ENCODE measurements around the gene SHISAL1.

The SHISAL1 gene

DNA sequence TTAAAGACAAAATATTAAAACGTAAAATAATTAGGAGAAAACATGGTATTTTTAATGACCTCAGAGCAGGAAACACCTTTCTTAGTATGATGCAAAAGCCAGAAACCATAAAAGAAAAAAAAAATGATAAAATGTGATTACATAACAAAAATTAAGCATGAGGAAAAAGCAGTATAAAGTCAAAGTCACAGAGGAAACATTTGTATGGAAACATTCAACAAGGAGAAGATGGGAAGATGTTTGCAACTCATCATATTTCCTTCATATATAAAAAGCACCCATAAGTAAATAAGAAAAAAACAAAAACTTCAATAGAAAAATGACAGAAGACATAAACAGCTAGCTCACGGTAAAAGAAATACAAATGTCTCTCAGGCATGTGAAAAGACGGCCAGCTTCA is 17.3 kb downstream of the SHISAL1 start:
- Histone ChIP-seq H3K9me3 (ENCODE audit: control insufficient read depth in 1 of 2, low read length in 2 of 2) (no peaks in the 10 kb centered on the region), H3K27me3 (ENCODE audit: low read depth, low read length) (no peaks in the 10 kb centered on the region), H3K27ac (ENCODE audit: low read length) (no peak overlapping the region), H3K36me3 (ENCODE audit: control insufficient read depth in 1 of 2, insufficient read depth in 2 of 2, low read length in 2 of 2) (no peaks in the 10 kb centered on the region), H3K4me1 (ENCODE audit: control insufficient read depth in 1 of 2, insufficient read depth in 2 of 2, low read length in 2 of 2) (no peaks in the 10 kb centered on the region), H3K4me3 (ENCODE audit: low read depth in 1 of 2, low read length in 2 of 2) (no peak overlapping the region)

GRCh38 chr22:44293876-44294275 is 18.9 kb downstream of the SHISAL1 start:
- no peaks in the 10 kb centered on the region for H3K4me1 ChIP-seq (ENCODE audit: control insufficient read depth in 1 of 2, insufficient read depth in 2 of 2, low read length in 2 of 2)
- no peak overlapping the region for H3K27ac ChIP-seq (ENCODE audit: low read length)
- H3K27me3 ChIP-seq (ENCODE audit: low read depth, low read length), result no peaks in the 10 kb centered on the region
- H3K4me3 ChIP-seq (ENCODE audit: low read depth in 1 of 2, low read length in 2 of 2), result no peak overlapping the region
- H3K36me3 ChIP-seq (ENCODE audit: control insufficient read depth in 1 of 2, insufficient read depth in 2 of 2, low read length in 2 of 2), result no peaks in the 10 kb centered on the region
- no peaks in the 10 kb centered on the region for H3K9me3 ChIP-seq (ENCODE audit: control insufficient read depth in 1 of 2, low read length in 2 of 2)

GRCh38 chr22:44293034-44293433 is 19.7 kb downstream of the SHISAL1 start:
- H3K4me1 ChIP-seq (ENCODE audit: control insufficient read depth in 1 of 2, insufficient read depth in 2 of 2, low read length in 2 of 2), result no peaks in the 10 kb centered on the region
- H3K36me3 ChIP-seq (ENCODE audit: control insufficient read depth in 1 of 2, insufficient read depth in 2 of 2, low read length in 2 of 2), result no peaks in the 10 kb centered on the region
- no peak overlapping the region for H3K27ac ChIP-seq (ENCODE audit: low read length)
- H3K4me3 ChIP-seq (ENCODE audit: low read depth in 1 of 2, low read length in 2 of 2), result no peak overlapping the region
- no peaks in the 10 kb centered on the region for H3K9me3 ChIP-seq (ENCODE audit: control insufficient read depth in 1 of 2, low read length in 2 of 2)
- no peaks in the 10 kb centered on the region for H3K27me3 ChIP-seq (ENCODE audit: low read depth, low read length)

GRCh38 chr22:44292521-44292920 is 20.2 kb downstream of the SHISAL1 start:
- H3K36me3 ChIP-seq (ENCODE audit: control insufficient read depth in 1 of 2, insufficient read depth in 2 of 2, low read length in 2 of 2), result no peaks in the 10 kb centered on the region
- H3K9me3 ChIP-seq (ENCODE audit: control insufficient read depth in 1 of 2, low read length in 2 of 2), result no peaks in the 10 kb centered on the region
- H3K27ac ChIP-seq (ENCODE audit: low read length), result no peak overlapping the region
- H3K27me3 ChIP-seq (ENCODE audit: low read depth, low read length), result no peaks in the 10 kb centered on the region
- no peaks in the 10 kb centered on the region for H3K4me1 ChIP-seq (ENCODE audit: control insufficient read depth in 1 of 2, insufficient read depth in 2 of 2, low read length in 2 of 2)
- no peak overlapping the region for H3K4me3 ChIP-seq (ENCODE audit: low read depth in 1 of 2, low read length in 2 of 2)

GRCh38 chr22:44291674-44292360 is 20.9 kb downstream of the SHISAL1 start:
- Histone ChIP-seq H3K27ac (ENCODE audit: low read length) (no peak overlapping the region), H3K27me3 (ENCODE audit: low read depth, low read length) (no peaks in the 10 kb centered on the region), H3K4me3 (ENCODE audit: low read depth in 1 of 2, low read length in 2 of 2) (no peak overlapping the region), H3K9me3 (ENCODE audit: control insufficient read depth in 1 of 2, low read length in 2 of 2) (no peaks in the 10 kb centered on the region), H3K36me3 (ENCODE audit: control insufficient read depth in 1 of 2, insufficient read depth in 2 of 2, low read length in 2 of 2) (no peaks in the 10 kb centered on the region), H3K4me1 (ENCODE audit: control insufficient read depth in 1 of 2, insufficient read depth in 2 of 2, low read length in 2 of 2) (no peaks in the 10 kb centered on the region)

- Histone ChIP-seq H3K27me3 (ENCODE audit: low read depth, low read length) (no peaks in the 10 kb centered on the region), H3K9me3 (ENCODE audit: control insufficient read depth in 1 of 2, low read length in 2 of 2) (no peaks in the 10 kb centered on the region), H3K36me3 (ENCODE audit: control insufficient read depth in 1 of 2, insufficient read depth in 2 of 2, low read length in 2 of 2) (no peaks in the 10 kb centered on the region), H3K27ac (ENCODE audit: low read length) (no peak overlapping the region), H3K4me1 (ENCODE audit: control insufficient read depth in 1 of 2, insufficient read depth in 2 of 2, low read length in 2 of 2) (no peaks in the 10 kb centered on the region), H3K4me3 (ENCODE audit: low read depth in 1 of 2, low read length in 2 of 2) (no peak overlapping the region)
These were observed 21.5 kb downstream of the SHISAL1 start for GRCh38 chr22:44291265-44291664.

- no peak overlapping the region for H3K27ac ChIP-seq (ENCODE audit: low read length)
- H3K9me3 ChIP-seq (ENCODE audit: control insufficient read depth in 1 of 2, low read length in 2 of 2), result no peaks in the 10 kb centered on the region
- H3K27me3 ChIP-seq (ENCODE audit: low read depth, low read length), result no peaks in the 10 kb centered on the region
- H3K4me3 ChIP-seq (ENCODE audit: low read depth in 1 of 2, low read length in 2 of 2), result no peak overlapping the region
- peaks cover 0 to 4% of the 10 kb centered on the region in 2 donors for H3K36me3 ChIP-seq (ENCODE audit: control insufficient read depth in 1 of 2, insufficient read depth in 2 of 2, low read length in 2 of 2)
- no peaks in the 10 kb centered on the region for H3K4me1 ChIP-seq (ENCODE audit: control insufficient read depth in 1 of 2, insufficient read depth in 2 of 2, low read length in 2 of 2)
These were observed 23.2 kb downstream of the SHISAL1 start for GRCh38 chr22:44289414-44290171.

DNA sequence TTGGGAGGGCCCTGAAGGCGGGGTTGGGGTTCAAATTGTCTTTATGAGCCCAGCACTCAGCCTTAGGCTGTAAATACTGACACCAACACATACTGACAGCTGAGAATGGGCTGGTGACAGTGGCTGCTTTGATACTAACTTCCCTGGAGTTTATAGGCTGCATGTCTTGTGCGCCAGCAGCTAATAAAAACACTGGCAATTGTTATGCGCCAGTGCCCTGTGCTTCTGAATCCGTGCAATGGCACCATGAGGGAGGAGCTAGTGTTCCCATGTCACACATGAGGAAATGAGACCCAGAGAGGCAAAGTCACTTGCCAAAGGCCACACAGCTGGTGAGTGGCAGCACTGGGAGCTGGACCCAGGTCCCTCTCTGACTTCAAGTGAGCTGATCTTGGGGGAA is 23.8 kb downstream of the SHISAL1 start:
- H3K9me3 ChIP-seq (ENCODE audit: control insufficient read depth in 1 of 2, low read length in 2 of 2), result no peaks in the 10 kb centered on the region
- H3K4me3 ChIP-seq (ENCODE audit: low read depth in 1 of 2, low read length in 2 of 2), result no peak overlapping the region
- no peaks in the 10 kb centered on the region for H3K4me1 ChIP-seq (ENCODE audit: control insufficient read depth in 1 of 2, insufficient read depth in 2 of 2, low read length in 2 of 2)
- H3K27me3 ChIP-seq (ENCODE audit: low read depth, low read length), result no peaks in the 10 kb centered on the region
- peaks cover 0 to 4% of the 10 kb centered on the region in 2 donors for H3K36me3 ChIP-seq (ENCODE audit: control insufficient read depth in 1 of 2, insufficient read depth in 2 of 2, low read length in 2 of 2)
- H3K27ac ChIP-seq (ENCODE audit: low read length), result no peak overlapping the region

DNA sequence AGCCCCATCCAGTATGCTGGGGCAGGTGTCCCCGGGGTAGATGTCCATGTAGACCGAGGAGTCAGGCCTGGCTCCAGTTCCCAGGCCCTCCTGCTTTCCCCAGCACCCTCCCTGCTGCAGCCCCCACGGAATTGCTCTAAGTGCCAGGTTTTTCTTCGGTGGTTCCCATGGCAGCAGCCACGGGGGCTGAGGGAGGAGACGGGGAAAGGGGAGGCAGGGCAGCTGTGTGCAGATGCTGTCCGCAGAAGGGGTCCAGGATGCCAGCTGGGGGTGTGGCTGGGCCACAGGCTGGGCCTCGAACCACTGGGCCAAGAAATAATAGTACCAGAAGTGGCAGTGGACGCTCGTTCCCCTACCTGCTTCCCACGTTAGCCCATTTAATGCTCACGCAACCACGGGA is 25.0 kb downstream of the SHISAL1 start:
- Histone ChIP-seq H3K36me3 (ENCODE audit: control insufficient read depth in 1 of 2, insufficient read depth in 2 of 2, low read length in 2 of 2) (peaks cover 0 to 4% of the 10 kb centered on the region in 2 donors), H3K4me3 (ENCODE audit: low read depth in 1 of 2, low read length in 2 of 2) (no peak overlapping the region), H3K4me1 (ENCODE audit: control insufficient read depth in 1 of 2, insufficient read depth in 2 of 2, low read length in 2 of 2) (no peaks in the 10 kb centered on the region), H3K9me3 (ENCODE audit: control insufficient read depth in 1 of 2, low read length in 2 of 2) (no peaks in the 10 kb centered on the region), H3K27me3 (ENCODE audit: low read depth, low read length) (no peaks in the 10 kb centered on the region), H3K27ac (ENCODE audit: low read length) (no peak overlapping the region)

GRCh38 chr22:44287121-44287693 is 25.5 kb downstream of the SHISAL1 start:
- Histone ChIP-seq H3K4me3 (ENCODE audit: low read depth in 1 of 2, low read length in 2 of 2) (no peak overlapping the region), H3K36me3 (ENCODE audit: control insufficient read depth in 1 of 2, insufficient read depth in 2 of 2, low read length in 2 of 2) (peaks cover 0 to 4% of the 10 kb centered on the region in 2 donors), H3K27ac (ENCODE audit: low read length) (no peak overlapping the region), H3K4me1 (ENCODE audit: control insufficient read depth in 1 of 2, insufficient read depth in 2 of 2, low read length in 2 of 2) (peaks cover 0 to 4% of the 10 kb centered on the region in 2 donors), H3K27me3 (ENCODE audit: low read depth, low read length) (no peaks in the 10 kb centered on the region), H3K9me3 (ENCODE audit: control insufficient read depth in 1 of 2, low read length in 2 of 2) (no peaks in the 10 kb centered on the region)

GRCh38 chr22:44286646-44287045 is 26.1 kb downstream of the SHISAL1 start:
- Histone ChIP-seq H3K27ac (ENCODE audit: low read length) (no peak overlapping the region), H3K27me3 (ENCODE audit: low read depth, low read length) (no peaks in the 10 kb centered on the region), H3K4me1 (ENCODE audit: control insufficient read depth in 1 of 2, insufficient read depth in 2 of 2, low read length in 2 of 2) (peaks cover 0 to 8% of the 10 kb centered on the region in 2 donors)

More at GRCh38 chr22:44286646-44287045, 26.1 kb downstream of the SHISAL1 start:
- H3K4me3 ChIP-seq (ENCODE audit: low read depth in 1 of 2, low read length in 2 of 2), result no peak overlapping the region
- peaks cover 0 to 4% of the 10 kb centered on the region in 2 donors for H3K36me3 ChIP-seq (ENCODE audit: control insufficient read depth in 1 of 2, insufficient read depth in 2 of 2, low read length in 2 of 2)
- no peaks in the 10 kb centered on the region for H3K9me3 ChIP-seq (ENCODE audit: control insufficient read depth in 1 of 2, low read length in 2 of 2)

Measured in muscle layer of duodenum (tissue), 2 donors.